H9 (cell line): ENCODE measurements around the gene KIAA1958. TPM values are rescaled to one million over a fixed set of nuclear protein-coding genes. Genes with fewer than 3 reads are reported as not detected.

Experiments
- DNase-seq: peaks from one replicate; pipeline ENCODE4 v3.0.0-alpha.2; 2017
- H2AFZ ChIP-seq: one replicate; pipeline ENCODE4 v1.6.1; 2013; ENCODE audit warnings: mild to moderate bottlenecking, low read length, control low read depth, moderate library complexity
- H2AK5ac ChIP-seq: 2 replicates; pipeline ENCODE4 v1.6.1; 2013; ENCODE audit warnings: low read length, control low read depth, mixed read lengths; ENCODE audit not compliant: insufficient read length
- H2BK120ac ChIP-seq: one replicate; pipeline ENCODE4 v1.6.1; 2013; ENCODE audit warnings: low read depth, mild to moderate bottlenecking, low read length, control low read depth, inconsistent platforms; ENCODE audit not compliant: poor library complexity, severe bottlenecking
- H2BK12ac ChIP-seq: 2 replicates; pipeline ENCODE4 v1.6.1; 2013; ENCODE audit warnings: low read length, control low read depth, mixed read lengths, low read depth; ENCODE audit not compliant: insufficient read length
- H2BK15ac ChIP-seq: 2 replicates; pipeline ENCODE4 v1.6.1; 2013; ENCODE audit warnings: low read depth, low read length, control low read depth
- H2BK20ac ChIP-seq: one replicate; pipeline ENCODE4 v1.6.1; 2013; ENCODE audit warnings: low read depth, mild to moderate bottlenecking, low read length, control low read depth, inconsistent platforms; ENCODE audit not compliant: poor library complexity, severe bottlenecking
- H2BK5ac ChIP-seq: 2 replicates; pipeline ENCODE4 v1.6.1; 2013; ENCODE audit warnings: low read length, control low read depth, mixed read lengths; ENCODE audit not compliant: insufficient read length
- H3K14ac ChIP-seq: 2 replicates; pipeline ENCODE4 v1.6.1; 2013; ENCODE audit warnings: low read length, control low read depth; ENCODE audit not compliant: insufficient read depth
- H3K18ac ChIP-seq: 2 replicates; pipeline ENCODE4 v1.6.1; 2013; ENCODE audit warnings: low read depth, mild to moderate bottlenecking, mixed read lengths, low read length, control low read depth; ENCODE audit not compliant: insufficient read length
- H3K23ac ChIP-seq: 2 replicates; pipeline ENCODE4 v1.6.1; 2013; ENCODE audit warnings: low read length, control low read depth, mixed read lengths, low read depth; ENCODE audit not compliant: insufficient read length
- H3K23me2 ChIP-seq: 2 replicates; pipeline ENCODE4 v1.6.1; 2013; ENCODE audit warnings: low read depth, mild to moderate bottlenecking, mixed read lengths, low read length, control low read depth; ENCODE audit not compliant: insufficient read length, poor library complexity, severe bottlenecking
- H3K27ac ChIP-seq: 2 replicates; pipeline ENCODE4 v1.5.1; 2013; ENCODE audit warnings: low read length, control low read depth, mixed read lengths, low read depth; ENCODE audit not compliant: insufficient read length
- H3K27me3 ChIP-seq: 2 replicates; pipeline ENCODE4 v1.6.1; 2013; ENCODE audit warnings: low read length, control low read depth, inconsistent platforms; ENCODE audit not compliant: insufficient read depth
- H3K4ac ChIP-seq: 2 replicates; pipeline ENCODE4 v1.6.1; 2013; ENCODE audit warnings: low read depth, mild to moderate bottlenecking, control low read depth, inconsistent platforms, low read length, moderate library complexity
- H3K4me1 ChIP-seq: 2 replicates; pipeline ENCODE4 v1.6.1; 2013; ENCODE audit warnings: low read length, control low read depth, inconsistent platforms; ENCODE audit not compliant: insufficient read depth
- H3K4me2 ChIP-seq: 2 replicates; pipeline ENCODE4 v1.6.1; 2013; ENCODE audit warnings: low read length, control low read depth, mixed read lengths; ENCODE audit not compliant: insufficient read length, insufficient read depth
- H3K56ac ChIP-seq: 2 replicates; pipeline ENCODE4 v1.6.1; 2013; ENCODE audit warnings: low read depth, mild to moderate bottlenecking, mixed read lengths, low read length, control low read depth; ENCODE audit not compliant: insufficient read length
- H3K79me1 ChIP-seq: 2 replicates; pipeline ENCODE4 v1.6.1; 2013; ENCODE audit warnings: low read depth, mild to moderate bottlenecking, moderate library complexity, low read length, control low read depth, inconsistent platforms; ENCODE audit not compliant: insufficient read depth, poor library complexity, severe bottlenecking
- H3K79me2 ChIP-seq: 2 replicates; pipeline ENCODE4 v1.6.1; 2013; ENCODE audit warnings: low read length, control low read depth, inconsistent platforms; ENCODE audit not compliant: insufficient read depth
- H3K9ac ChIP-seq: 2 replicates; pipeline ENCODE4 v1.6.1; 2013; ENCODE audit warnings: low read length, control low read depth, mixed read lengths; ENCODE audit not compliant: insufficient read length; ENCODE audit errors: extremely low read depth
- H3K9me3 ChIP-seq: one replicate; pipeline ENCODE4 v1.6.1; 2013; ENCODE audit warnings: low read depth, low read length, inconsistent platforms; ENCODE audit not compliant: control insufficient read depth
- H3T11ph ChIP-seq: one replicate; pipeline ENCODE4 v1.6.1; 2013; ENCODE audit warnings: mild to moderate bottlenecking, low read length, control low read depth, inconsistent platforms
- H4K20me1 ChIP-seq: one replicate; pipeline ENCODE4 v1.6.1; 2013; ENCODE audit not compliant: control insufficient read depth, insufficient read length, insufficient read depth
- H4K5ac ChIP-seq: 2 replicates; pipeline ENCODE4 v1.6.1; 2013; ENCODE audit warnings: low read depth, mild to moderate bottlenecking, mixed read lengths, low read length, control low read depth; ENCODE audit not compliant: insufficient read length
- H4K8ac ChIP-seq: replicated peaks from 2 replicates; pipeline ENCODE4 v1.6.1; 2013; ENCODE audit warnings: low read length, control low read depth, mixed read lengths, low read depth; ENCODE audit not compliant: insufficient read length
- H4K91ac ChIP-seq: 2 replicates; pipeline ENCODE4 v1.6.1; 2013; ENCODE audit warnings: low read depth, mild to moderate bottlenecking, moderate library complexity, mixed read lengths, low read length, control low read depth; ENCODE audit not compliant: insufficient read length
- H3K27ac Mint-ChIP-seq, 3 experiments: 2 replicates in 2 of 3; 3 replicates in 1 of 3; pipeline ENCODE4 v1.8.0; 2020 to 2021; ENCODE audit warnings: mixed read lengths in 3 of 3, mild to moderate bottlenecking in 1 of 3, moderate library complexity in 1 of 3
- H3K27me3 Mint-ChIP-seq: 2 replicates; pipeline ENCODE4 v1.8.0; 2021; ENCODE audit warnings: low read depth, mild to moderate bottlenecking, moderate library complexity, mixed read lengths
- H3K36me3 Mint-ChIP-seq, 3 experiments: 2 replicates in 2 of 3; 3 replicates in 1 of 3; pipeline ENCODE4 v1.8.0; 2020 to 2021; ENCODE audit warnings: low read depth in 3 of 3, mixed read lengths in 3 of 3; ENCODE audit not compliant: insufficient read depth in 1 of 3
- H3K4me1 Mint-ChIP-seq, 2 experiments: 2 replicates each; pipeline ENCODE4 v1.8.0; 2020; ENCODE audit warnings: mixed read lengths in 2 of 2
- H3K4me3 Mint-ChIP-seq, 2 experiments: 2 replicates in 1 of 2; 3 replicates in 1 of 2; pipeline ENCODE4 v1.8.0; 2020 to 2021; ENCODE audit warnings: mild to moderate bottlenecking in 2 of 2, mixed read lengths in 2 of 2, moderate library complexity in 1 of 2
- H3K9me3 Mint-ChIP-seq, 2 experiments: 2 replicates in 1 of 2; 3 replicates in 1 of 2; pipeline ENCODE4 v1.8.0; 2020; ENCODE audit warnings: mild to moderate bottlenecking in 2 of 2, mixed read lengths in 2 of 2, moderate library complexity in 1 of 2
- CTCF ChIP-seq: fragments of 200-600 bp; sonication (generic); conservative IDR thresholded peaks from 3 replicates; pipeline ENCODE4 v1.8.0; 2021; ENCODE audit warnings: antibody characterized with exemption, mild to moderate bottlenecking
- WGBS: extraction: QIAGEN DNeasy Blood & Tissue Kit; methylation state at CpG from one replicate; pipeline ENCODE4 v1.1.7; 2013; ENCODE audit warnings: missing lambda C conversion rate, low lambda C conversion rate, mixed read lengths; ENCODE audit not compliant: insufficient read length; ENCODE audit errors: extremely low coverage; 5-methylcytosine and 5-hydroxymethylcytosine counted together
- long read RNA-seq: library from polyadenylated mRNA; unstranded; transcript quantifications from one replicate; pipeline ENCODE4 v2.0.0, GENCODE V29; 2020
- total RNA-seq: library from RNA; stranded (reverse); gene quantifications from 2 replicates; pipeline ENCODE4 v1.2.1, GENCODE V29; 2021

KIAA1958 gene
- total RNA-seq, result 32.9 and 34.0 TPM in 2 replicates
- long read RNA-seq, full-length matches to known transcripts, result 1 of 26 reads
- long read RNA-seq, partial matches to known transcripts, result 13 of 26 reads
- long read RNA-seq, other reads (novel, unspliced or antisense), result 12 of 26 reads

- no peak within 1 kb of the TSS for H3K56ac ChIP-seq
- peak; percentile 92 for DNase-seq
- Mint-ChIP-seq H3K4me1 (peaks cover 41% of the 10 kb centered on the region in 2 experiments), H3K36me3 (peaks cover 0 to 7% (median under 1%) of the 10 kb centered on the region in 3 experiments; a peak in 3 of 7 replicates), H3K9me3 (no peaks in the 10 kb centered on the region; a peak in 1 of 5 replicates), H3K4me3 (peak within 1 kb of the TSS; percentile 96 to 99), H3K27me3 (no peaks in the 10 kb centered on the region), H3K27ac (peak within 1 kb of the TSS; percentile 92 to 99 (median 97))
- H3K9ac ChIP-seq, result peak within 1 kb of the TSS; percentile 65
- no peaks in the 10 kb centered on the region for H4K20me1 ChIP-seq
- H2AFZ ChIP-seq, result no peak within 1 kb of the TSS
- WGBS, result no CpG with 5 or more reads among the region's 93 CpGs
- H3K27ac ChIP-seq, result no peak within 1 kb of the TSS
- H3K14ac ChIP-seq, result peak within 1 kb of the TSS; percentile 47; the same call in 1 of the 2 replicates
- H4K5ac ChIP-seq, result no peak within 1 kb of the TSS
- peaks cover 2% of the 10 kb centered on the region; the same call in 1 of the 2 replicates for H3K4me1 ChIP-seq
- H2BK12ac ChIP-seq, result no peak within 1 kb of the TSS
- no peak within 1 kb of the TSS for H2BK15ac ChIP-seq
- no peak for TF ChIP-seq CTCF
- no peak within 1 kb of the TSS for H3K4ac ChIP-seq
- H3K9me3 ChIP-seq, result no peaks in the 10 kb centered on the region
- peaks cover 3% of the 10 kb centered on the region for H3K23me2 ChIP-seq
- no peaks in the 10 kb centered on the region for H3K27me3 ChIP-seq
- H3K4me2 ChIP-seq, result peak within 1 kb of the TSS; percentile 89
- peak within 1 kb of the TSS; percentile 2 for H3K18ac ChIP-seq
- H3K79me2 ChIP-seq, result peaks cover 16% of the 10 kb centered on the region; the same call in 1 of the 2 replicates
- no peak within 1 kb of the TSS for H3T11ph ChIP-seq
- no peak within 1 kb of the TSS for H2BK5ac ChIP-seq
- no peak within 1 kb of the TSS for H4K91ac ChIP-seq
- H3K23ac ChIP-seq, result no peak within 1 kb of the TSS
- H2BK120ac ChIP-seq, result no peak within 1 kb of the TSS
- no peak within 1 kb of the TSS for H2BK20ac ChIP-seq
- no peak within 1 kb of the TSS for H4K8ac ChIP-seq
- no peak within 1 kb of the TSS for H2AK5ac ChIP-seq
- H3K79me1 ChIP-seq, result no peaks in the 10 kb centered on the region
These were observed at the start of gene KIAA1958 for GRCh38 chr9:112486221-112487007. Gene KIAA1958, plus strand, starts transcription at chr9:112486827. Its CDS starts 87,254 bp downstream, at chr9:112574081.
